ENCODE measurements around the gene AMPH.

AMPH gene

GRCh38 chr7:38563741-38564140 lies 67.4 kb downstream of the AMPH start:
- DNase-seq (ENCODE audit: insufficient read length) (no peak), FAIRE-seq (no peak)
- TF ChIP-seq POLR2AphosphoS5 (IDR thresholded peaks at IDR 0.05; ENCODE audit: low read depth, low read length) (no peak), TAF1 (IDR thresholded peaks at IDR 0.05; ENCODE audit: borderline replicate concordance, low read depth, low read length) (no peak), POLR2A (IDR thresholded peaks at IDR 0.05; ENCODE audit: low read depth, low read length) (no peak)

GRCh38 chr7:38561166-38561565 lies 70.0 kb downstream of the AMPH start:
- DNase-seq (ENCODE audit: insufficient read length) = no peak
- TF ChIP-seq POLR2AphosphoS5 (IDR thresholded peaks at IDR 0.05; ENCODE audit: low read depth, low read length) (no peak), POLR2A (IDR thresholded peaks at IDR 0.05; ENCODE audit: low read depth, low read length) (no peak), TAF1 (IDR thresholded peaks at IDR 0.05; ENCODE audit: borderline replicate concordance, low read depth, low read length) (no peak)
- no peak for FAIRE-seq

- TF ChIP-seq POLR2AphosphoS5 (IDR thresholded peaks at IDR 0.05; ENCODE audit: low read depth, low read length) (no peak), TAF1 (IDR thresholded peaks at IDR 0.05; ENCODE audit: borderline replicate concordance, low read depth, low read length) (no peak), POLR2A (IDR thresholded peaks at IDR 0.05; ENCODE audit: low read depth, low read length) (no peak)
- FAIRE-seq (no peak), DNase-seq (ENCODE audit: insufficient read length) (no peak)
These were observed 72.3 kb downstream of the AMPH start for GRCh38 chr7:38558761-38559345.

- DNase-seq (ENCODE audit: insufficient read length) (no peak), FAIRE-seq (no peak)
- TF ChIP-seq TAF1 (IDR thresholded peaks at IDR 0.05; ENCODE audit: borderline replicate concordance, low read depth, low read length) = no peak
- no peak for TF ChIP-seq POLR2A (IDR thresholded peaks at IDR 0.05; ENCODE audit: low read depth, low read length)
- TF ChIP-seq POLR2AphosphoS5 (IDR thresholded peaks at IDR 0.05; ENCODE audit: low read depth, low read length) = no peak
These were observed 76.6 kb downstream of the AMPH start for GRCh38 chr7:38554586-38554985.

- FAIRE-seq = no peak
- no peak for DNase-seq (ENCODE audit: insufficient read length)
- TF ChIP-seq POLR2A (IDR thresholded peaks at IDR 0.05; ENCODE audit: low read depth, low read length) (no peak), POLR2AphosphoS5 (IDR thresholded peaks at IDR 0.05; ENCODE audit: low read depth, low read length) (no peak), TAF1 (IDR thresholded peaks at IDR 0.05; ENCODE audit: borderline replicate concordance, low read depth, low read length) (no peak)
These were observed 80.3 kb downstream of the AMPH start for GRCh38 chr7:38550836-38551235.

GRCh38 chr7:38548605-38549004 lies 82.6 kb downstream of the AMPH start:
- TF ChIP-seq POLR2A (IDR thresholded peaks at IDR 0.05; ENCODE audit: low read depth, low read length) (no peak), POLR2AphosphoS5 (IDR thresholded peaks at IDR 0.05; ENCODE audit: low read depth, low read length) (no peak), TAF1 (IDR thresholded peaks at IDR 0.05; ENCODE audit: borderline replicate concordance, low read depth, low read length) (no peak)
- FAIRE-seq (no peak), DNase-seq (ENCODE audit: insufficient read length) (no peak)

GRCh38 chr7:38546763-38547162 lies 84.4 kb downstream of the AMPH start:
- no peak for FAIRE-seq
- TF ChIP-seq POLR2AphosphoS5 (IDR thresholded peaks at IDR 0.05; ENCODE audit: low read depth, low read length) (no peak), TAF1 (IDR thresholded peaks at IDR 0.05; ENCODE audit: borderline replicate concordance, low read depth, low read length) (no peak), POLR2A (IDR thresholded peaks at IDR 0.05; ENCODE audit: low read depth, low read length) (no peak)
- DNase-seq (ENCODE audit: insufficient read length) = no peak

- no peak for FAIRE-seq
- no peak for DNase-seq (ENCODE audit: insufficient read length)
- TF ChIP-seq POLR2A (IDR thresholded peaks at IDR 0.05; ENCODE audit: low read depth, low read length) = no peak
- no peak for TF ChIP-seq TAF1 (IDR thresholded peaks at IDR 0.05; ENCODE audit: borderline replicate concordance, low read depth, low read length)
- no peak for TF ChIP-seq POLR2AphosphoS5 (IDR thresholded peaks at IDR 0.05; ENCODE audit: low read depth, low read length)
These were observed 85.2 kb downstream of the AMPH start for GRCh38 chr7:38545977-38546376.

- FAIRE-seq (no peak), DNase-seq (ENCODE audit: insufficient read length) (no peak)
- TF ChIP-seq POLR2A (IDR thresholded peaks at IDR 0.05; ENCODE audit: low read depth, low read length) (no peak), POLR2AphosphoS5 (IDR thresholded peaks at IDR 0.05; ENCODE audit: low read depth, low read length) (no peak), TAF1 (IDR thresholded peaks at IDR 0.05; ENCODE audit: borderline replicate concordance, low read depth, low read length) (no peak)
These were observed 89.0 kb downstream of the AMPH start for GRCh38 chr7:38542156-38542555.

- TF ChIP-seq POLR2A (IDR thresholded peaks at IDR 0.05; ENCODE audit: low read depth, low read length) = no peak
- TF ChIP-seq TAF1 (IDR thresholded peaks at IDR 0.05; ENCODE audit: borderline replicate concordance, low read depth, low read length) = no peak
- TF ChIP-seq POLR2AphosphoS5 (IDR thresholded peaks at IDR 0.05; ENCODE audit: low read depth, low read length) = no peak
- FAIRE-seq = no peak
- DNase-seq (ENCODE audit: insufficient read length) = no peak
These were observed 89.7 kb downstream of the AMPH start for GRCh38 chr7:38541440-38541839.

GRCh38 chr7:38539477-38540081 lies 91.6 kb downstream of the AMPH start:
- FAIRE-seq = no peak
- DNase-seq (ENCODE audit: insufficient read length) = no peak
- no peak for TF ChIP-seq POLR2A (IDR thresholded peaks at IDR 0.05; ENCODE audit: low read depth, low read length)
- no peak for TF ChIP-seq POLR2AphosphoS5 (IDR thresholded peaks at IDR 0.05; ENCODE audit: low read depth, low read length)
- no peak for TF ChIP-seq TAF1 (IDR thresholded peaks at IDR 0.05; ENCODE audit: borderline replicate concordance, low read depth, low read length)

GRCh38 chr7:38535073-38535472 lies 96.1 kb downstream of the AMPH start:
- TF ChIP-seq TAF1 (IDR thresholded peaks at IDR 0.05; ENCODE audit: borderline replicate concordance, low read depth, low read length) (no peak), POLR2A (IDR thresholded peaks at IDR 0.05; ENCODE audit: low read depth, low read length) (no peak), POLR2AphosphoS5 (IDR thresholded peaks at IDR 0.05; ENCODE audit: low read depth, low read length) (no peak)
- FAIRE-seq (no peak), DNase-seq (ENCODE audit: insufficient read length) (no peak)

All from GM12892 (cell line).